ENCODE data around the gene AIFM2. TPM values are rescaled to one million over a fixed set of nuclear protein-coding genes. Genes with fewer than 3 reads are reported as not detected.

AIFM2 gene
- polyA plus RNA-seq, 1 of the 3 experiments (the other 2 are of a cell fraction), result 9.5 TPM

- CTCF ChIA-PET, result interaction anchor here (0.6 to 5.7 kb wide), 5 partner anchors 10 to 276 kb away, joined by 3 to 62 read pairs (median 3); partner anchors contain the start of gene TYSND1
- WGBS (ENCODE audit: low lambda C conversion rate), result 92% methylated on average over 14 of the region's 15 CpGs
These were observed 5.8 kb downstream of the AIFM2 start for GRCh38 chr10:70126700-70127395.

GRCh38 chr10:70125918-70126552, 6.6 kb downstream of the AIFM2 start:
- ChIA-PET CTCF (interaction anchor here (0.6 to 5.7 kb wide), 5 partner anchors 10 to 277 kb away, joined by 3 to 62 read pairs (median 3); partner anchors contain the start of gene TYSND1), POLR2A (no interaction called here)
- Histone ChIP-seq H3K9me2 (no peaks in the 10 kb centered on the region), H3K36me3 (replicated peaks in 1 of 2; ENCODE audit: control insufficient read depth in 1 of 2, insufficient read depth in 2 of 2, low read length in 1 of 2) (no peaks in the 10 kb centered on the region), H4K20me1 (ENCODE audit: insufficient read depth) (no peaks in the 10 kb centered on the region), H3K27ac (ENCODE audit: low read depth in 2 of 2, low read length in 1 of 2) (no peak overlapping the region), H3K4me3 (ENCODE audit: low read depth in 2 of 2, low read length in 1 of 2) (no peak overlapping the region), H2AFZ (ENCODE audit: low read depth) (no peak overlapping the region), H3K9me3 (no peaks in the 10 kb centered on the region), H3K27me3 (ENCODE audit: insufficient read depth) (no peaks in the 10 kb centered on the region), H3K4me1 (ENCODE audit: control insufficient read depth in 1 of 2, insufficient read depth in 2 of 2, low read depth in 1 of 2, low read length in 1 of 2) (no peaks in the 10 kb centered on the region), H3K79me2 (ENCODE audit: insufficient read depth) (no peaks in the 10 kb centered on the region), H3K4me2 (no peak overlapping the region), H3F3A (replicated peaks; ENCODE audit: insufficient read depth) (peaks cover 5% of the 10 kb centered on the region), H3K9ac (no peak overlapping the region)
- TF ChIP-seq RFX5 (IDR thresholded peaks at IDR 0.05; ENCODE audit: low read length), result no peak
- TF ChIP-seq USF2 (IDR thresholded peaks at IDR 0.05; ENCODE audit: borderline replicate concordance, low read depth, low read length), result no peak
- no peak for TF ChIP-seq FOXM1 (IDR thresholded peaks at IDR 0.05; ENCODE audit: low read depth)
- no peak for TF ChIP-seq SMC3 (IDR thresholded peaks at IDR 0.05; ENCODE audit: low read depth, low read length)
- TF ChIP-seq TCF12 (IDR thresholded peaks at IDR 0.05), result no peak
- no peak for TF ChIP-seq GABPA (IDR thresholded peaks at IDR 0.05; ENCODE audit: low read depth)
- no peak for TF ChIP-seq EZH2phosphoT487 (IDR thresholded peaks at IDR 0.05; ENCODE audit: borderline replicate concordance, low read depth)
- no peak for TF ChIP-seq SIN3A (IDR thresholded peaks at IDR 0.05; ENCODE audit: borderline replicate concordance, low read depth, low read length)
- no peak for TF ChIP-seq USF1 (IDR thresholded peaks at IDR 0.05; ENCODE audit: borderline replicate concordance, low read depth)
- TF ChIP-seq MEF2A (IDR thresholded peaks at IDR 0.05; ENCODE audit: borderline replicate concordance, low read depth), result no peak
- no peak for TF ChIP-seq JUND (IDR thresholded peaks at IDR 0.05)
- no peak for TF ChIP-seq RCOR1 (IDR thresholded peaks at IDR 0.05; ENCODE audit: low read length)
- no peak for TF ChIP-seq YY1 (IDR thresholded peaks at IDR 0.05; ENCODE audit: low read depth)
- no peak for TF ChIP-seq FOXJ3 (CRISPR knock-in tag; IDR thresholded peaks at IDR 0.05)
- no peak for TF ChIP-seq GATA2 (CRISPR knock-in tag; IDR thresholded peaks at IDR 0.05)
- DNase-seq, result no peak
- 94% methylated on average over 5 of the region's 5 CpGs for WGBS (ENCODE audit: low lambda C conversion rate)

More at GRCh38 chr10:70126700-70127395, 5.8 kb downstream of the AIFM2 start:
- Histone ChIP-seq H3K9me3 (no peaks in the 10 kb centered on the region), H2AFZ (ENCODE audit: low read depth) (no peak overlapping the region), H3K4me2 (no peak overlapping the region), H3K9ac (no peak overlapping the region), H4K20me1 (ENCODE audit: insufficient read depth) (no peaks in the 10 kb centered on the region), H3K27me3 (ENCODE audit: insufficient read depth) (no peaks in the 10 kb centered on the region), H3K9me2 (no peaks in the 10 kb centered on the region), H3K36me3 (replicated peaks in 1 of 2; ENCODE audit: control insufficient read depth in 1 of 2, insufficient read depth in 2 of 2, low read length in 1 of 2) (no peaks in the 10 kb centered on the region), H3F3A (replicated peaks; ENCODE audit: insufficient read depth) (peaks cover 5% of the 10 kb centered on the region), H3K4me1 (ENCODE audit: control insufficient read depth in 1 of 2, insufficient read depth in 2 of 2, low read depth in 1 of 2, low read length in 1 of 2) (no peaks in the 10 kb centered on the region), H3K27ac (ENCODE audit: low read depth in 2 of 2, low read length in 1 of 2) (no peak overlapping the region), H3K79me2 (ENCODE audit: insufficient read depth) (no peaks in the 10 kb centered on the region), H3K4me3 (ENCODE audit: low read depth in 2 of 2, low read length in 1 of 2) (no peak overlapping the region)
- TF ChIP-seq TCF12 (IDR thresholded peaks at IDR 0.05) (no peak), RXRA (IDR thresholded peaks at IDR 0.05; ENCODE audit: borderline replicate concordance, low read depth) (no peak), NFIC (IDR thresholded peaks at IDR 0.05; ENCODE audit: borderline replicate concordance) (no peak), USF1 (IDR thresholded peaks at IDR 0.05; ENCODE audit: borderline replicate concordance, low read depth) (no peak), GATA2 (CRISPR knock-in tag; IDR thresholded peaks at IDR 0.05) (no peak), TEAD4 (IDR thresholded peaks at IDR 0.05; ENCODE audit: borderline replicate concordance, insufficient read depth) (no peak)
- DNase-seq, result no peak
- POLR2A ChIA-PET, result no interaction called here
